Activated CD4-positive, CD25-positive, alpha-beta regulatory T cell treated with anti-CD3 and anti-CD28 coated beads, Interleukin-2, amount 50 U/mL, for 72 hours (primary cell): ENCODE results near the gene ARID5A.

Source experiments
- DNase-seq: peaks from one replicate; pipeline ENCODE4 v3.0.0; 2021

Gene ARID5A

DNA sequence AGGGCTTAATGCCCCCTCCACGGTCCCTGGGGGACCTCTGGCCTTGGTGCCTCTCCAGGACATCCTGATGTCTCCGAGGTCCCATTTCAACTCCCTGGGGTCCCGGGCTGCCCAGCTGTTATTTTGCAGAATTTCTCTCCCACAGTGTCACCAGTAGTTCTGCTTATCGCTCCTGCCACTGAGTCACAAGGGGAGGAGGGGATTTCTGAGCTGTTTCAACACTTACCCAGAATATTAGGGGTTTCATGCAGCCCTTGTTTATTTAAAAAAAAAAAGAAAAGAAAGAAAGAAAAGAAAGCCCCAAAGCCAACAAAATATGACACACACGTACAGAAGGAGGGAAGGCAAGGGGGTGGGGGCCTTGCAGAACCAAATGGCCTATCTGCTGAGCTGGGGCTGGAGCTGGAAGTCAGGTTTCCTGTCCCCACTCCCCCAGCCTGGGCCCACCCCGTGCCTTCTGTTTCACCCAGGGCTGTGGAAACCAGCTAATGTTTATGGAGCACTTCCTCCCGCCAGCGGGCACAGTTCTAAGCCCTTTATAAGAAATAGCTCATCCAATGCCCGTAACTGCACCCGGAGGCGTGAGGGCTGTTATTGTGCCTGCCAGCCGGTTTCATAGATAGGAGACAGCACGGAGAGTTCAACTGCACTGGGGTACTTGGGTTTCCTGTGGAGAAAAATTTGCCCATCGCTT, 8.4 kb upstream of the ARID5A start:
- peak; percentile 72 for DNase-seq

GRCh38 chr2:96528700-96529375, 7.7 kb upstream of the ARID5A start:
- DNase-seq: no peak

DNA sequence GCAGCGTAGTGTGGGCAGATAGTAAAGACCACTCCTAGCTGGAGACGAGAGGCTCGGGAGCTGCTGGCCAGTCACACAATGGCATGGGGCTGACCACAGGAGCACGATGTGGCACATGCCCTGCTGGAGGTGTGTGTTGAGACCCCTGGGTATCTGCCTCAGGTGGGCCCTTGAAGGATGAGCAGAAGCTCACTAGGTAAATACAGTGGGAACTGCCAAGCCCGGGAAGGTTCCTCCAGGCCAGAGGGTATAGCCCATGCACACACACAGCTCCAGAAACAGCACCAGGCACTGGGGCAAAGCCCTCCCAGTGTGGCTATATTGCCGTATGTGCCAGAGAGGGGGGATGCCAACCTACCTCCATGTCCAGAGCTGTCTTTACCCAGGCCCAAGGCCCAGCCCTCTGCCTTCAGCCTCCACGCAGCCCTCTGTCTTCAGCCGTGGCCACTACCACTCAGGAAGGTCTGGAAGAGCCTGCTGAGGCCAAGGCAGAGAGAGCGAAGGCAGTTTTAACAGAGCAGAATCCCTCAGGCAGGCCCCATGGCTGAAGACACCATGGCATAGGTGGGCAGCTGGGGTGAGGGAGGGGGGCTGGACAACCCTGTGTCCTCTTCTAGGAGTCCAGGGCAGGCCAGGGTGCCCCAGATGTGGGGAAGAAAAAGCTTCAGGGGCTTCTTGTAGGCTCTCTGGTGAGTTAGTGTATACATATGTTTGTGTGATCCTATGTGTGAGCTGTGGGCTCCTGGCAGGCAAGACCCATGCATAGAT, 7.0 kb upstream of the ARID5A start:
- DNase-seq: no peak

GRCh38 chr2:96530144-96530430, 6.5 kb upstream of the ARID5A start:
- no peak for DNase-seq

DNA sequence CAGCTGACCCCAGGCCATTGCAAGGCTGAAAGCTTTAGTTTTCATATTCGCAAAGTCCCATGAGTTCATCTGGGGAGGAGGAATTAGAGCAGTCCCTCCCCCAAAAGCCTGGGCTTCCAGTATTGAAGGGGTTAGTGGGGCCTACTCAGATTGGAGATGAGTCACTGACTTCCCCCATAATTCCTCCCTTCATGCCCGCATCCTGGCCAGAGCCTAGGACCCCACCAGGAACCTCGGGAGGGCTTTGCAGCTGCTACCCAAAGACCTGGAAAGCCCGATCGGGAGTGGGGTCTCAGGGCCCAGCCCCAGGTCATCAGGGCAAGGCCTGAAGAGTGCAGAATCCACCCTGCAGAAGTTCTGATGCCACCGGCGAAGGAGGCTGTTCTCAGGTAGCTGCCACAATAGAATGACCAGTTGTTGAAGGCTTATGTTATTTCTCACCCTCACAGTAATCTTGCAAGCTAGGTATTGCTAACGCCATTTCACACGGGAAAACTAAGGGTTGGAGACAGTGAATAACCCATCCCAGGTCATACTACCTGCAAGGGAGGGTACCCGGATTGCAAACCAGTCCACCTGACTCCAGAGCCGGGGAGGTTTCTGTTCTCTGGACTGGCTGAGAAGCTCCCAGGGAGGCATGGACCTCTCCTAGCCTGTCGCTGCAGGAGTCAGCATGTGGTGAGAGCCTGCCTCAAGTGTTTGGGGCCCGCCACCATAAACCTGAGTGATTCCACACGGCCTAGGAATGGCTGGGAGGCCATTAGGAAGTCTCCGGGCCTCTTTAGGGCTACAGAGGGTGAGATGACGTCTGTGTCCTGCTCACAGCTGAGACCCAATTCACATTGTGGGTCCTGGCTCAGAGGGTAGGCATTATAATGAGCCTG, 5.8 kb upstream of the ARID5A start:
- no peak for DNase-seq

DNA sequence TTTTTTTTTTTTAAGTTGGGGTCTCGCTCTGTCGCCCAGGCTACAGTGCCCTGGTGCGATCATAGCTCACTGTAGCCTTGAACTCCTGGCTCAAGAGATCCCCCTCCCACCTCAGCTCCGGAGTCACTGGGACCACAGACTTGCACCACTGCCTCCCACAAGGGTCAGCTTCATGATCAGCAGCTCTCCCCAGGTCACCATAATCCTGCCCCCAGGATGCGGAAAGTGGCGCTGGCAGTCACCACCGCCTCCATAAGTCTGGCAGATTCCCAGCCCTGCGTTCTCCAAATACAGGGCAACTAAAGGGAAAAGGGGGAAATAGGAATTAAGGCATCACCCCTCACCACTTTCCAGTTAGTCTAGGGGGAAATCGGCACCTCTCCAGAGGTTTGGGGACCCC, 5.2 kb upstream of the ARID5A start:
- DNase-seq: no peak

- DNase-seq: peak; percentile 62
Measured at GRCh38 chr2:96531872-96532505, 4.6 kb upstream of the ARID5A start.

GRCh38 chr2:96532641-96533291, 3.8 kb upstream of the ARID5A start:
- DNase-seq: no peak

- no peak for DNase-seq
Measured at GRCh38 chr2:96533292-96534073, 3.1 kb upstream of the ARID5A start.

DNA sequence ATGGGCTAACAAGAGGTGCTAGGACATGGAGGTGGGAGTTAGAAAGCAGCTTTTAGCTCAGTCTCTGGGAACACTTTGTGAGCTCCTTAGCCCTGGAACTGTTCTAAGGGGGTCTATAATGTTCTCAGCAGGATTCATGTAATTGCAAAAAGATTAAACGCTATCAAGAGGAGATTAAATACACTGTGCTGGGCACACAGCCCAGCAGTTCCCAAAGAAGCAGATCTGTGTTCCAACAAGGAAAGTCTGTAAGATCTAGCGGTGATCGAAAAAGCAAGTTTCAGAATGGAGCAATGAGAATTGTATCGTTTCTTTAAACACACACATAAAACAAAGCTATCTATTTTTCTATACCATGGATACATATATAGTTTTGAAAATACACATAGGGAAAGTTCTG, 2.4 kb upstream of the ARID5A start:
- DNase-seq: no peak

DNA sequence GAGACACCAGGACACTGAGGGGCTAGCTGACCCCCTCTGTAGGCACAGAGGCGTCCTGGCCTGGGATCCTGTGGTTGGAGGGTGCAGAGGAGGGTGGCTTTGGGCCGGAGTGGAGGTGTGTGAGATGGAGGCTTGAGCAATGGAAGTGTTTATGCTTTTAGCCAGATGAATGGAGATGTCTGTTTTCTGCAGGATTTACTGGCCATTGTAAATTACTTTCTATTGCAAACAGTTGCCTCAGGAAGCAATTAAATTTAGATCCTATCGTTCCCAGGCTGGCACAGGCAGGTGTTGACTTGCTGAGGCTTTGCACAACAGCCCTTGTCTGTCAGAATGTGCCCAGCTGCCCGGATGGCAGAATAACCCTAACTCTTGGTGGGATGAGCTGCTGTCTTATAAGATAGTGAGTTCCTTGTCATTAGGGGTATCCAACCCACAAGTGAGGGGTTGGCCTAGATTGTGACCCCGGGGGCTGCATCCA, 1.8 kb upstream of the ARID5A start:
- DNase-seq: no peak

GRCh38 chr2:96535331-96535730, 1.2 kb upstream of the ARID5A start:
- no peak for DNase-seq

- peak; percentile 88 for DNase-seq
Measured at GRCh38 chr2:96537066-96537733, 648 bp downstream of the ARID5A start.

GRCh38 chr2:96537734-96538486, 1.4 kb downstream of the ARID5A start:
- peak; percentile 69 for DNase-seq

GRCh38 chr2:96538487-96539214, 2.1 kb downstream of the ARID5A start:
- DNase-seq: peak; percentile 85

DNA sequence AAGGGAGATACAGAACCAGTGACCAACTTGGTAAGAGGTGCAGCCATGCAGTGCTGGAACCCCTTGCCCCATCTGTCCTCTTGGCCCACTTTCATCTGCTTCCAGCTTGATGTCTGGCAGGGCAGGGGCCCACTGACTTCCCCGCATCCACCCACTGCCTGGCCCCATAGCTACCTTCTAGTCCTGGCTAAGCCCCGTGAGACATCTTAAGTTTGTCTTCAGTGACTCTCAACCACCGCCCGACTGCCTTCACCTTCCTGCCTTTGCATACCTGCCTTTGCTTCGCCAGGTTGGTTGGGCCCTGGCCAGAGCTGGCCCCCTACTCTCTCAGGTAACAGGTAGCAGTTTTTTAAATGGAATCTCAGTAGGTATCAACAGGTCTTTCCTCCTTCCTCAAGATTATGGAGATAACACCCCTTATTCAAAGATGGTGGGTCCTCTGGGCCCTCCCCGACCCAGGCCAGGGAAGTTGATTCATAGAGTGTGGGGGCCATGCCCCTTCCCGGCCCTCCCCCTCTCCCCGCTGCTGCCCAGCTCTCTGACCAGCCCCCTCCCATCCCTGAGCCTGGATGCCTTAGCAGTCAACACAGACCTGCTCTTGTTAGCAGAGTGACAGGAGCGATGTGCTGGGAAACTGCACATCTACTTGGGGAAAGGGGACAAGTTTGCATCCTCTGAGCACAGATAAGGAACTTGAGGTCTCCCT, 2.8 kb downstream of the ARID5A start:
- DNase-seq: peak; percentile 33

GRCh38 chr2:96540136-96540535, 3.6 kb downstream of the ARID5A start:
- no peak for DNase-seq

- DNase-seq: no peak
Measured at GRCh38 chr2:96541398-96542152, 5.0 kb downstream of the ARID5A start.
